ENCODE measurements around the gene PGAM5. TPM values are rescaled to one million over a fixed set of nuclear protein-coding genes. Genes with fewer than 3 reads are reported as not detected.

Gene PGAM5
- total and polyA plus RNA-seq, 8 donors, result 1.8 to 49.8 (median 15.5) TPM

- TF ChIP-seq EP300 (IDR thresholded peaks at IDR 0.05) (no peak), CTCF (IDR thresholded peaks at IDR 0.05) (no peak), POLR2A (IDR thresholded peaks at IDR 0.05) (no peak), POLR2AphosphoS5 (IDR thresholded peaks at IDR 0.05) (no peak)
- DNase-seq, result no peak
- H3K4me3 ChIP-seq, result no peak overlapping the region
- intact Hi-C loops (cut with DNase I; ENCODE audit: low total_unique reads), result no loop called here
- peaks cover 69 to 100% (median 98%) of the 10 kb centered on the region in 4 donors for H3K36me3 ChIP-seq
- H3K27me3 ChIP-seq, result no peaks in the 10 kb centered on the region
- H3K9me3 ChIP-seq, result no peaks in the 10 kb centered on the region
- no peak overlapping the region for H3K27ac ChIP-seq
- 88 to 93% (median 92%) methylated on average over 12 of the region's 12 CpGs for WGBS, 5 donors
- H3K4me1 ChIP-seq, result no peaks in the 10 kb centered on the region
Observed at GRCh38 chr12:132719954-132720324, 9.3 kb downstream of the PGAM5 start.

- no peak for DNase-seq
- H3K4me3 ChIP-seq, result no peak overlapping the region
- intact Hi-C loops (cut with DNase I; ENCODE audit: low total_unique reads), result no loop called here
- TF ChIP-seq CTCF (IDR thresholded peaks at IDR 0.05), result no peak
- no peak for TF ChIP-seq POLR2AphosphoS5 (IDR thresholded peaks at IDR 0.05)
- no peak for TF ChIP-seq POLR2A (IDR thresholded peaks at IDR 0.05)
- TF ChIP-seq EP300 (IDR thresholded peaks at IDR 0.05), result no peak
- H3K9me3 ChIP-seq, result no peaks in the 10 kb centered on the region
- H3K27me3 ChIP-seq, result no peaks in the 10 kb centered on the region
- H3K4me1 ChIP-seq, result no peaks in the 10 kb centered on the region
- no peak overlapping the region for H3K27ac ChIP-seq
- 91 to 95% (median 94%) methylated on average over 24 to 25 of the region's 25 CpGs for WGBS, 5 donors
- H3K36me3 ChIP-seq, result peaks cover 72 to 100% (median 98%) of the 10 kb centered on the region in 4 donors
Observed at GRCh38 chr12:132720606-132721345, 10.1 kb downstream of the PGAM5 start.

- Histone ChIP-seq H3K4me1 (no peaks in the 10 kb centered on the region), H3K27me3 (no peaks in the 10 kb centered on the region), H3K36me3 (peaks cover 73 to 100% (median 98%) of the 10 kb centered on the region in 4 donors), H3K27ac (no peak overlapping the region), H3K4me3 (no peak overlapping the region), H3K9me3 (no peaks in the 10 kb centered on the region)
- no peak for DNase-seq
- WGBS, 5 donors, result 86 to 89% (median 87%) methylated on average over 23 to 30 of the region's 30 CpGs
- intact Hi-C loops (cut with DNase I; ENCODE audit: low total_unique reads), result no loop called here
- TF ChIP-seq EP300 (IDR thresholded peaks at IDR 0.05) (no peak), CTCF (IDR thresholded peaks at IDR 0.05) (no peak), POLR2A (IDR thresholded peaks at IDR 0.05) (no peak), POLR2AphosphoS5 (IDR thresholded peaks at IDR 0.05) (no peak)
Observed at GRCh38 chr12:132723015-132723763, 12.5 kb downstream of the PGAM5 start.

- no peak for DNase-seq
- TF ChIP-seq CTCF (IDR thresholded peaks at IDR 0.05) (no peak), EP300 (IDR thresholded peaks at IDR 0.05) (no peak), POLR2AphosphoS5 (IDR thresholded peaks at IDR 0.05) (no peak), POLR2A (IDR thresholded peaks at IDR 0.05) (no peak)
- H3K9me3 ChIP-seq, result no peaks in the 10 kb centered on the region
- no peak overlapping the region for H3K4me3 ChIP-seq
- H3K27ac ChIP-seq, result no peak overlapping the region
- WGBS, 5 donors, result 73 to 89% (median 83%) methylated on average over 2 of the region's 2 CpGs
- no peaks in the 10 kb centered on the region for H3K4me1 ChIP-seq
- H3K27me3 ChIP-seq, result no peaks in the 10 kb centered on the region
- H3K36me3 ChIP-seq, result peaks cover 79 to 100% (median 100%) of the 10 kb centered on the region in 4 donors
- intact Hi-C loops (cut with DNase I; ENCODE audit: low total_unique reads), result no loop called here
Observed at GRCh38 chr12:132723764-132724140, 13.1 kb downstream of the PGAM5 start.
